ENCODE data around the gene TAL2.
A peak's percentile ranks its signal among the peaks of the same experiment; 100 is the strongest.

DNA sequence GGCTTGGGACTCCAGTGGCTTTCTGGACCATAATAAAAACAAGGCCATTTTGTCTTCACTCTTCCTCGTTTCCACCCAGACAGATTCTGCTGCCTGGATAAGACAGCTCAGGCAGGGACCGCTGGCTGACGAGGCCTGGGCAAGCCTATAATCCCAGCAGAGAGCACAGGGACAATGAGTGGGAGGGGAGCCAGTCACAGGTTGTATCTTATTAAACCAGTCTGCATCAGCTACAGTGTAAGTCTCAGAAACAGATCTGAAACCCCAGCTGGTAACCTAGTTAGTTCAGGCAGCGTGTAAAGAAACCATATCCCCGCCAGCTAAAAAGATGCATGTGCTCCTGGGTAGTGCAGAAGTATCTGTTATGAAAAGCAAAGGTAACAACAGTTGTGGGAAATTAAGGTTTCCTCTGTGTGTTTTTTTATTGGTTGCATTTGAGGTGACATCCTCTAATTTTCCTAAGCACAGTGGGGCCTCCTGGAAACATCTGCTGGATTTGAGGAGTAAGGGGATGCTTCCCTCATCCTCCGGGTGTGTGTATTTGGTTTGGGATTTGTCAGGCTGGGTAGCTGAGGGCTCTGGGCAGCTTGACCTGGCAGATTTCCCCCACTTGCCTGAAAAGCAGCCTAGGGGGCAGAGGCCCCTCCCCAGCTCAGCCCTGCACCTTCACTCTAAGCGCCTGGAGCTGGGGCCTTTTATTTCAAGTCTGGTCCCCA is 15.2 kb upstream of the TAL2 start:
- TF ChIP-seq FOXK2 (conservative IDR thresholded peaks at IDR 0.05 in 1 of 2, IDR thresholded peaks at IDR 0.05 in 1 of 2; ENCODE audit: low read depth in 2 of 2) (peak in 1 of 2 experiments; percentile 30; a peak in 1 of 4 replicates), ZKSCAN8 (CRISPR knock-in tag; IDR thresholded peaks at IDR 0.05) (no peak), MAFK (IDR thresholded peaks at IDR 0.05; ENCODE audit: low read length) (no peak), UBTF (IDR thresholded peaks at IDR 0.05; ENCODE audit: borderline replicate concordance in 1 of 2, low read depth in 2 of 2, low read length in 2 of 2) (no peak), USF2 (CRISPR knock-in tag; IDR thresholded peaks at IDR 0.05) (no peak), ZNF217 (CRISPR knock-in tag; IDR thresholded peaks at IDR 0.05) (no peak), ZBTB33 (CRISPR knock-in tag; IDR thresholded peaks at IDR 0.05) (no peak)

Data from K562 (cell line).